ENCODE data around the gene PKDCC.

PKDCC gene

GRCh38 chr2:42090216-42090615, 42.4 kb downstream of the PKDCC start:
- DNase-seq = no peak

- no peak for DNase-seq
These were observed 43.9 kb downstream of the PKDCC start for GRCh38 chr2:42091671-42092070.

GRCh38 chr2:42092084-42092996, 44.5 kb downstream of the PKDCC start:
- DNase-seq = no peak

- no peak for DNase-seq
These were observed 46.3 kb downstream of the PKDCC start for GRCh38 chr2:42094114-42094513.

- DNase-seq = peak; percentile 85
These were observed 48.1 kb downstream of the PKDCC start for GRCh38 chr2:42095923-42096408.

GRCh38 chr2:42096869-42097591, 49.2 kb downstream of the PKDCC start:
- DNase-seq = no peak

- DNase-seq = no peak
These were observed 51.0 kb downstream of the PKDCC start for GRCh38 chr2:42098571-42099437.

GRCh38 chr2:42099438-42100173, 51.8 kb downstream of the PKDCC start:
- DNase-seq = peak; percentile 54

GRCh38 chr2:42100683-42101205, 52.9 kb downstream of the PKDCC start:
- no peak for DNase-seq

GRCh38 chr2:42101206-42102023, 53.6 kb downstream of the PKDCC start:
- DNase-seq = peak; percentile 85

GRCh38 chr2:42102024-42102590, 54.3 kb downstream of the PKDCC start:
- DNase-seq = peak; percentile 96

- no peak for DNase-seq
These were observed 55.0 kb downstream of the PKDCC start for GRCh38 chr2:42102591-42103450.

- DNase-seq = peak; percentile 50
These were observed 56.0 kb downstream of the PKDCC start for GRCh38 chr2:42103829-42104228.

- peak; percentile 56 for DNase-seq
These were observed 56.8 kb downstream of the PKDCC start for GRCh38 chr2:42104621-42105020.

- peak; percentile 81 for DNase-seq
These were observed 57.8 kb downstream of the PKDCC start for GRCh38 chr2:42105330-42106256.

GRCh38 chr2:42106257-42106816, 58.5 kb downstream of the PKDCC start:
- no peak for DNase-seq

- peak; percentile 51 for DNase-seq
These were observed 59.6 kb downstream of the PKDCC start for GRCh38 chr2:42107249-42108042.

All from activated CD8-positive, alpha-beta memory T cell treated with anti-CD3 and anti-CD28 coated beads for 24 hours (primary cell).